NB4 (cell line): ENCODE measurements around the gene CLASRP.

ENCODE experiments used
- DNase-seq: peaks from one replicate; pipeline ENCODE4 v3.0.0; 2010; ENCODE audit warnings: low read depth
- H3K4me3 ChIP-seq: one replicate; pipeline ENCODE4 v1.5.1; 2011; ENCODE audit warnings: mild to moderate bottlenecking, low read depth, low read length, moderate library complexity
- CTCF ChIP-seq: IDR thresholded peaks from one replicate; pipeline ENCODE4 v1.5.1; 2012; ENCODE audit warnings: low read depth, low read length
- MAX ChIP-seq: IDR thresholded peaks from 2 replicates; pipeline ENCODE4 v1.6.1; 2011; ENCODE audit warnings: low read depth, low read length
- MYC ChIP-seq: IDR thresholded peaks from 2 replicates; pipeline ENCODE4 v1.6.1; 2011; ENCODE audit warnings: low read depth, low read length
- POLR2A ChIP-seq: IDR thresholded peaks from 2 replicates; pipeline ENCODE4 v1.6.1; 2011; ENCODE audit warnings: mild to moderate bottlenecking; ENCODE audit not compliant: insufficient read length; ENCODE audit errors: extremely low read depth

CLASRP gene

GRCh38 chr19:45008552-45008951 is 30.3 kb upstream of the CLASRP start:
- no peak for TF ChIP-seq MYC
- no peak for TF ChIP-seq POLR2A
- TF ChIP-seq MAX: no peak
- no peak for TF ChIP-seq CTCF
- no peak for DNase-seq
- no peak overlapping the region for H3K4me3 ChIP-seq

- no peak overlapping the region for H3K4me3 ChIP-seq
- no peak for TF ChIP-seq CTCF
- TF ChIP-seq MYC: no peak
- no peak for TF ChIP-seq POLR2A
- TF ChIP-seq MAX: no peak
- no peak for DNase-seq
These were observed 29.1 kb upstream of the CLASRP start for GRCh38 chr19:45009625-45010255.

- H3K4me3 ChIP-seq: no peak overlapping the region
- no peak for DNase-seq
- TF ChIP-seq MAX: no peak
- no peak for TF ChIP-seq CTCF
- no peak for TF ChIP-seq MYC
- TF ChIP-seq POLR2A: no peak
These were observed 28.5 kb upstream of the CLASRP start for GRCh38 chr19:45010306-45010705.

GRCh38 chr19:45011959-45012358 is 26.9 kb upstream of the CLASRP start:
- H3K4me3 ChIP-seq: no peak overlapping the region
- no peak for DNase-seq
- TF ChIP-seq CTCF (no peak), MAX (no peak), MYC (no peak), POLR2A (no peak)

- H3K4me3 ChIP-seq: no peak overlapping the region
- TF ChIP-seq CTCF: peak; percentile 68
- no peak for TF ChIP-seq POLR2A
- TF ChIP-seq MYC: no peak
- no peak for TF ChIP-seq MAX
- peak; percentile 70 for DNase-seq
These were observed 22.2 kb upstream of the CLASRP start for GRCh38 chr19:45016388-45017314.
